Hepatocyte (in vitro differentiated cells): ENCODE measurements around the gene PER1.

Source experiments
- CTCF ChIP-seq: fragments of 200-600 bp; sonication (generic); IDR thresholded peaks from 2 replicates; pipeline ENCODE4 v1.5.1; 2016; ENCODE audit warnings: antibody characterized with exemption, mild to moderate bottlenecking; ENCODE audit not compliant: poor library complexity
- EZH2 ChIP-seq: fragments of 200-600 bp; sonication (generic); IDR thresholded peaks from 2 replicates; pipeline ENCODE4 v1.6.1; 2016; ENCODE audit warnings: antibody characterized with exemption, mild to moderate bottlenecking, borderline replicate concordance

GRCh38 chr17:8146381-8147140, 5.6 kb downstream of the PER1 start:
- no peak for TF ChIP-seq EZH2
- no peak for TF ChIP-seq CTCF
